ENCODE results near the gene KMT2C. TPM values are rescaled to one million over a fixed set of nuclear protein-coding genes. Genes with fewer than 3 reads are reported as not detected.

KMT2C gene
- total RNA-seq, 1 donor: 39.7 TPM

DNA sequence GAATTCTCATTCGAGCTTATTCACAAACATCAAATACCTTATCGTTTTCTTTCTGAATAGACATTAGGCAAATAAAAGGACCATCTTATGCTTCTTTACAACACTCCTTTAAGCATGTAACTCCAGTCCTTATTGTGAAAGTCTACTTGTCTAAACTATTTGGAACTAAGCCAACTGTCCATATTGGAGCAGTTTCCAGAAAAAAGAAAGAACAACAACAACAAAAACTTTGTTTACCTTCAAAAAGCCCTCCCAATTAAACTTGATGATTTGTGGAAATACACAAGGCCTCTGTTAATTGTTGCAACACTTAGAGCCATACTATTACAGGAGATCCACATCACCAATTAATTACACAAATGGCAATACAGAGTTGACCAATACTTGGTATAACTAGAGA is 246.7 kb downstream of the KMT2C start:
- peak; percentile 48 for DNase-seq (ENCODE audit: low read depth)
- TF ChIP-seq, protein P1, sequence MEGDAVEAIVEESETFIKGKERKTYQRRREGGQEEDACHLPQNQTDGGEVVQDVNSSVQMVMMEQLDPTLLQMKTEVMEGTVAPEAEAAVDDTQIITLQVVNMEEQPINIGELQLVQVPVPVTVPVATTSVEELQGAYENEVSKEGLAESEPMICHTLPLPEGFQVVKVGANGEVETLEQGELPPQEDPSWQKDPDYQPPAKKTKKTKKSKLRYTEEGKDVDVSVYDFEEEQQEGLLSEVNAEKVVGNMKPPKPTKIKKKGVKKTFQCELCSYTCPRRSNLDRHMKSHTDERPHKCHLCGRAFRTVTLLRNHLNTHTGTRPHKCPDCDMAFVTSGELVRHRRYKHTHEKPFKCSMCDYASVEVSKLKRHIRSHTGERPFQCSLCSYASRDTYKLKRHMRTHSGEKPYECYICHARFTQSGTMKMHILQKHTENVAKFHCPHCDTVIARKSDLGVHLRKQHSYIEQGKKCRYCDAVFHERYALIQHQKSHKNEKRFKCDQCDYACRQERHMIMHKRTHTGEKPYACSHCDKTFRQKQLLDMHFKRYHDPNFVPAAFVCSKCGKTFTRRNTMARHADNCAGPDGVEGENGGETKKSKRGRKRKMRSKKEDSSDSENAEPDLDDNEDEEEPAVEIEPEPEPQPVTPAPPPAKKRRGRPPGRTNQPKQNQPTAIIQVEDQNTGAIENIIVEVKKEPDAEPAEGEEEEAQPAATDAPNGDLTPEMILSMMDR (IDR thresholded peaks at IDR 0.05; ENCODE audit: insufficient read depth, low read depth, low read length): no peak
- no peak overlapping the region for H3K4me3 ChIP-seq (ENCODE audit: low read depth, low read length)

DNA sequence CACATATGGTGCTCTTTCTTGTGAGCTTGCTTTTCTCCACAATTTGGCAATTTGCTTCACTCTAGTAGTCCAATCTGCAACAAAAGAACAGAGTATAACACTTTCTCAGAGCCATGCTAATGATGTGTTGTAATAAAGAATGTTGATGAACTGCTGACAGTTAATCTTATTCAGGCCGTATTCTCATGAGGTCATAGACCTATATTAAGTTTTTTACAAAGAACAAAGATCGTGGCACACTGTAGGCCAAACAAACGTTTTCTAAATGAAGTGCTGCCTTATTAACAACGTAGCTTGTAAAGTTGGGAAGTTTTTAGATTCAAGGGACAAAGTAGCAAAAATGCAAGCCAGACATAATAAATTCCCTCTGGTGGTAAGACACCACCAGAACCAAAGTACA is 250.2 kb downstream of the KMT2C start:
- DNase-seq (ENCODE audit: low read depth): peak; percentile 27
- no peak overlapping the region for H3K4me3 ChIP-seq (ENCODE audit: low read depth, low read length)
- TF ChIP-seq, protein P1 (IDR thresholded peaks at IDR 0.05; ENCODE audit: insufficient read depth, low read depth, low read length): no peak

DNA sequence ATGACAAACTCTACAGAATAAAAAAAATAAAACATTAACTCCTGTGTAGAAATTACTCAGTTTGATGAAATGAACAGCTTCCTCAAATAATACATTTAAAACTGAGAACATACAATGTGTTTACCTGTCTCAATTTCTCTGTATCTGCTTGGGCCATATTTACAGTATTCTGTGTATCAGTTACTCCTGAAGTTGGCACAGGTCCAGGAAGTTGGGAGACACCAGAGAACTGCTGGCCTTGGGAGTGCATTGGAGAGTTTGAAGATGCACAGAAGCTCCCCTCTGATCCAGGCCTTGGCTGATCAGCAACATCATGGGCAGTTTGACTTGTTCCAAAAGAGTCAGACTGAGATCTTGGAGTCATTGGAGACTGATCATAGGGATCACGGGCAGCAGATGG is 255.2 kb downstream of the KMT2C start:
- no peak overlapping the region for H3K4me3 ChIP-seq (ENCODE audit: low read depth, low read length)
- no peak for DNase-seq (ENCODE audit: low read depth)
- TF ChIP-seq, protein P1 (IDR thresholded peaks at IDR 0.05; ENCODE audit: insufficient read depth, low read depth, low read length): no peak

DNA sequence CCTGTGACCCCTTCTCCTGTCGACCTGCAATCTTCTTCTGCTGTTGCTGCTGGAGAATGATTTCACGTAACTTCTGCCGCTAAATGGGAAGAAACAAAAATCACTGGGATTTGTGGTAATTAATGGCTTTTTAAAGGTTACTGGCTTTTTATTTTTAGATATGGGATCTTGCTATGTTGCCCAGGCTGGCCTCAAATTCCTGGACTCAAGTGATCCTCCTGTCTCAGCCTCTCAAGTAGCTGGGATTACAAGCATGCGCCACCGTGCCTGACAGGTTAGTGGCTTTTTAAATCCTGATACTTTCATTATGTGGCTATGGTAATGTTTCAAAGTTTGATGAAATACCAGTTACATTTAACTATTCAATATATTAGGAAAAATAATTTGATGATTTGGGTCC is 255.8 kb downstream of the KMT2C start:
- no peak for DNase-seq (ENCODE audit: low read depth)
- TF ChIP-seq, protein P1 (IDR thresholded peaks at IDR 0.05; ENCODE audit: insufficient read depth, low read depth, low read length): no peak
- H3K4me3 ChIP-seq (ENCODE audit: low read depth, low read length): no peak overlapping the region

DNA sequence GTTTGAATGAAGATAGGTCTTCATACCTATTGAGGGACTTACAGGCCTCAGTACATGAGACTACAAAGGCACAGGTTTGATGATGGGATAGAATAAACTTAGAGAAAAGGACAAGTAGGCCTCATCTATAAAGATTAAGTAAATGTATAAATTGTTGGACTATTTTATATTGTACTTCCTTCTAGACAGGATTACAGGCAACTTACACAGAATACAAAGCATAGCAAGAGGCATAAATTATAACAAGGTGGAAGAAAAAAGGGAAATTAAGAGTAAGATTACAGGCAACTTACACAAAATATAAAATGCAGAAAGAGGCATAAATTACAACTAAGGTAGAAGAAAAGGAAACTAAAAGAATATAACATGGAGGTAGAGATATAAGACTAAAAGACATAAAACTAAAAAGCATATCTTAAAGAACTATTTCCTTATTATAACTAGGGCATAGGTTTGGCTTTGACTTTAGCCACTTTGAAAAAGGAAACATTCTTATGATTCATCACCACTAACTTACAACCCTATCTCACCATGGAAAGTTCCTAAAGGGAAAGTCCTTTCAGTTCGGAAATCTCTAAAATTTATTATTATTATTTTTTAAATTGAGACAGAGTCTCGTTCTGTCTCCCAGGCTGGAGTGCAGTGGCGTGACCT is 257.3 kb downstream of the KMT2C start:
- H3K4me3 ChIP-seq (ENCODE audit: low read depth, low read length): no peak overlapping the region
- no peak for DNase-seq (ENCODE audit: low read depth)
- TF ChIP-seq, protein P1 (IDR thresholded peaks at IDR 0.05; ENCODE audit: insufficient read depth, low read depth, low read length): no peak

DNA sequence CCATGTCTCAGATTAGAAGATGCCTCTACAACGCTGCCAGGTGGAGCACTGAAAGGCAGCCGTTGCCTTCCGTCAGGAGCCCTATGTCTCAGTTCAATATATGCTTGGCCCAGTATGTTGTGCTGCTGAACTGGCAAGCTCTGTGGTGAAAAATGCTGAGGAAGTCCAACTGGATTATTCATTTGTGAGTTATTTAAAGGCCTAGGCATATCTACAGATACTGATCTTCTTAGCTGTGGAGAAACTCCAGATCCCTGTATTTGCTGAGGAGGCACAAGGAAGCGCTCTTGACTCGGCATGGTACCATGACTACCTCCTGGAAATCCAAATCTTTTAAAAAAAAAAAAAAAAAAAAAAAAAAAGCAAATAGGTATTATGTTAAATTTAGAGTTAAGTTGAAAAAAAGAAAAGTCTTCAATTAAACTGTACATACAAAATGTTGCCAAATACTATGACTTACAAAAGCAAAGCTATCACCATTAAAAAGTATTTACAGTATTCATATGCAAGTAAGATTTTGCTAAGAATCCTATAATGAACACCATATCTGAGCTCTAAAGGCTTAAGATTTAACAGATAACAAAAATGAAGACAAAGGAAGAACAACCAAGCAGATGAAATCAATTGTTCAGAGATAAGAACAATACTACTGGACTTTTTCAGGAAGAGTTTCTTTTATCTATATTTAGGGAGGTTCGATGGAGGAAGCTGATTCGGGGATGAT is 258.0 kb downstream of the KMT2C start:
- peak; percentile 6 for DNase-seq (ENCODE audit: low read depth)
- no peak overlapping the region for H3K4me3 ChIP-seq (ENCODE audit: low read depth, low read length)
- TF ChIP-seq, protein P1 (IDR thresholded peaks at IDR 0.05; ENCODE audit: insufficient read depth, low read depth, low read length): no peak
